H1 (cell line): ENCODE measurements around the gene SCMH1. TPM values are rescaled to one million over a fixed set of nuclear protein-coding genes. Genes with fewer than 3 reads are reported as not detected.

ENCODE experiments used
- ATF3 ChIP-seq: IDR thresholded peaks from 2 replicates; pipeline ENCODE4 v1.6.1; 2011; ENCODE audit warnings: low read depth, mild to moderate bottlenecking, low read length; ENCODE audit not compliant: insufficient read depth
- CBX5 ChIP-seq: fragments of 300-800, 300-1000 bp; sonication (generic); IDR thresholded peaks from 2 replicates; pipeline ENCODE4 v1.7.1; 2016; ENCODE audit warnings: antibody characterized with exemption, low read length, low read depth
- CBX8 ChIP-seq: fragments of 300-800, 300-1000 bp; sonication (generic); IDR thresholded peaks from 2 replicates; pipeline ENCODE4 v1.7.1; 2016; ENCODE audit warnings: low read depth, low read length, borderline replicate concordance
- CHD2 ChIP-seq: IDR thresholded peaks from 2 replicates; pipeline ENCODE4 v1.6.1; 2012; ENCODE audit warnings: low read length, improper control_type of control experiment
- CTCF ChIP-seq, 3 experiments: IDR thresholded peaks; 1 replicate in 2 of 3; 2 replicates in 1 of 3; pipeline versions ENCODE4 v1.5.1 to v1.6.1; 2011; ENCODE audit warnings: low read length in 3 of 3, mild to moderate bottlenecking in 3 of 3, inconsistent platforms in 2 of 3, low read depth in 1 of 3, moderate library complexity in 1 of 3; ENCODE audit not compliant: insufficient read depth in 1 of 3; ENCODE audit errors: control extremely low read depth in 1 of 3
- EP300 ChIP-seq, 2 experiments: IDR thresholded peaks; 1 replicate in 1 of 2; 2 replicates in 1 of 2; pipeline ENCODE4 v1.6.1; 2011 to 2012; ENCODE audit warnings: low read depth in 2 of 2, low read length in 2 of 2, mild to moderate bottlenecking in 2 of 2, borderline replicate concordance in 1 of 2, inconsistent platforms in 1 of 2, moderate library complexity in 1 of 2
- HDAC2 ChIP-seq, 2 experiments: fragments of 300-600 bp in 1 of 2; sonication (generic) in 1 of 2; IDR thresholded peaks; 2 replicates each; pipeline ENCODE4 v1.6.1; 2011 to 2012; ENCODE audit warnings: low read depth in 2 of 2, low read length in 2 of 2, mild to moderate bottlenecking in 2 of 2, moderate library complexity in 2 of 2, borderline replicate concordance in 1 of 2, inconsistent platforms in 1 of 2
- HDAC6 ChIP-seq: IDR thresholded peaks from one replicate; pipeline ENCODE4 v1.7.1; 2012; ENCODE audit warnings: low read depth, mild to moderate bottlenecking, inconsistent platforms, low read length, moderate library complexity
- JUND ChIP-seq: IDR thresholded peaks from 2 replicates; pipeline ENCODE4 v1.6.1; 2011; ENCODE audit warnings: mild to moderate bottlenecking, improper control_type of control experiment, low read length
- KDM1A ChIP-seq: fragments of 200-600, 300-600 bp; sonication (generic); IDR thresholded peaks from 2 replicates; pipeline ENCODE4 v1.7.1; 2016; ENCODE audit warnings: mild to moderate bottlenecking, low read length, borderline replicate concordance
- KDM4A ChIP-seq: IDR thresholded peaks from one replicate; pipeline ENCODE4 v1.7.1; 2012; ENCODE audit warnings: low read depth, mild to moderate bottlenecking, moderate library complexity, low read length, inconsistent platforms; ENCODE audit not compliant: severe bottlenecking
- MAFK ChIP-seq: IDR thresholded peaks from 2 replicates; pipeline ENCODE4 v1.6.1; 2012; ENCODE audit warnings: low read depth, mild to moderate bottlenecking, improper control_type of control experiment, low read length
- POLR2A ChIP-seq, 2 experiments: IDR thresholded peaks; 1 replicate in 1 of 2; 2 replicates in 1 of 2; pipeline ENCODE4 v1.6.1; 2011; ENCODE audit warnings: low read depth in 2 of 2, low read length in 2 of 2, mild to moderate bottlenecking in 2 of 2; ENCODE audit errors: control extremely low read depth in 1 of 2
- POLR2AphosphoS5 ChIP-seq: IDR thresholded peaks from 2 replicates; pipeline ENCODE4 v1.6.1; 2011; ENCODE audit warnings: low read depth, low read length
- RBBP5 ChIP-seq: IDR thresholded peaks from 2 replicates; pipeline ENCODE4 v1.7.1; 2012; ENCODE audit warnings: low read depth, mild to moderate bottlenecking, inconsistent platforms, low read length, moderate library complexity, borderline replicate concordance
- SAP30 ChIP-seq: fragments of 300-600 bp; sonication (generic); IDR thresholded peaks from 2 replicates; pipeline ENCODE4 v1.7.1; 2012; ENCODE audit warnings: low read length, moderate library complexity, mild to moderate bottlenecking, inconsistent platforms; ENCODE audit not compliant: insufficient read depth, insufficient replicate concordance
- SP2 ChIP-seq: IDR thresholded peaks from 2 replicates; pipeline ENCODE4 v1.6.1; 2012; ENCODE audit warnings: mild to moderate bottlenecking, low read length, inconsistent platforms
- TAF1 ChIP-seq: IDR thresholded peaks from 2 replicates; pipeline ENCODE4 v1.6.1; 2011; ENCODE audit warnings: mild to moderate bottlenecking, low read depth, low read length
- TAF7 ChIP-seq: optimal IDR thresholded peaks from 2 replicates; pipeline ENCODE3; 2011; ENCODE audit warnings: low read depth, mild to moderate bottlenecking, inconsistent platforms, low read length, moderate library complexity, borderline replicate concordance
- TBP ChIP-seq: IDR thresholded peaks from 2 replicates; pipeline ENCODE4 v1.6.1; 2011; ENCODE audit warnings: low read depth, low read length, improper control_type of control experiment
- polyA plus RNA-seq, 7 experiments: library from polyadenylated mRNA; depleted of rRNA in 3 of 7; stranded (reverse) in 5 of 7; unstranded in 2 of 7; fragments of >200 nt in 5 of 7; fragments of 200-250 nt in 2 of 7; gene quantifications; 1 replicate in 5 of 7; 2 replicates in 1 of 7; 4 replicates in 1 of 7; pipeline versions ENCODE4 v1.2.1 to v1.2.3, GENCODE V29; 2011 to 2013; ENCODE audit warnings: missing spikeins in 2 of 7, mixed read lengths in 2 of 7
- total RNA-seq: library from RNA; stranded (reverse); fragmentation: NEBNext Ultra II Directional; extraction: Animal tissue kit (Norgen Biotek cat#: 25700); gene quantifications from 2 replicates; pipeline ENCODE4 v1.2.1, GENCODE V29; 2021

Gene SCMH1
- total and polyA plus RNA-seq, 2 of the 8 experiments (the other 6 are each of a cell fraction or from before 2014, with no cell fraction given): 16.6 to 30.7 TPM

DNA sequence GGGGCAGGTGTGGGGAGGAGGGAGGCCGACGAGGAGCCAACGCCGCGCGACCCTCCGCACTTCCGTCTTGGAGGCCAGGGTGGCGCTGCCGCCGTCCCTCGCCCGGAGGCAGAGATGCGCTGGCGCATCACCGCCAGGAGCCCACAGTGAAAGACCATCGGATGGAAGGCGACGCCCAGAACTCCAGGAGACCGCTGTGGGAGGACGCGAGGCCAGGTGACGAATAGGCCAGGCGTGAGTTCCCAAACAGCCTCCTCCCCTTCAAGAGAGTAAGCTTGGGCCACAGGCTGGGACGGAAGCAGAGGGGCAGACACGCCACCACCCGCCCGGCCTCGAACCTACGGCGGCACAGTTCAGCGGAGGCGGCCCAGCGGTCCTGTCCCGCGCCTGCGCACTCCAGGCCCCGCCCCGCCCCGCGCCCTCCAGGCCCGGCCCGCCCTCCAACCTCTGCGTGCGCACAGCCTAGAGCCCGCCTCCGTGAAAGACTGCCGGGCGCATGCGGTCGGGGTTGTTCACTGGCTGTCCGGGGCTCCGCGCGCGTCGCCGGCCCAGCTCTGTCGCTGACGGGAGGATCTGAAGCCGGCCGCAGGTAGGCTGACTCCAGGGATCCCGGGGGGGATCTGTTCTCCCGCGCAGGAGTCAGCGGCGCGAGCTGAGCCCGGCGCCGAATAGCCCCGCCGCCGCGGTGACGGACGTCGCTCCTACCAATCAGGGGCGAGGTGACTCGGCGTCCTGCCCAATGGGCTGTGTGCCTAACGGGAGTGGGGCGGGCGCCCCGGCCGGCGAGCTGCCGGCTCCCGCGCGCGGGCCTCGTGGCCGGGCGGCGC, 262.7 kb downstream of the SCMH1 start, which contains the start of gene CTPS1 (continued):
- TF ChIP-seq CTCF (IDR thresholded peaks at IDR 0.05; ENCODE audit: control extremely low read depth in 1 of 3, insufficient read depth in 1 of 3, low read depth in 1 of 3, low read length in 3 of 3): peak; percentile 58 to 68 (median 62)
- no peak for TF ChIP-seq MAFK
- peak; percentile 84; the same call in 1 of the 2 replicates for TF ChIP-seq KDM1A
- peak; percentile 88; the same call in 1 of the 2 replicates for TF ChIP-seq RBBP5
- TF ChIP-seq KDM4A: peak; percentile 78
- TF ChIP-seq JUND: no peak
- no peak for TF ChIP-seq CBX5
- peak; percentile 71 to 86 for TF ChIP-seq POLR2A (IDR thresholded peaks at IDR 0.05; ENCODE audit: control extremely low read depth in 1 of 2, low read depth in 2 of 2, low read length in 2 of 2)
- TF ChIP-seq EP300 (IDR thresholded peaks at IDR 0.05; ENCODE audit: borderline replicate concordance in 1 of 2, low read depth in 2 of 2, low read length in 2 of 2): no peak; a peak in 1 of 3 replicates
- peak in 1 of 2 experiments; percentile 54; a peak in 2 of 4 replicates for TF ChIP-seq HDAC2 (IDR thresholded peaks at IDR 0.05; ENCODE audit: borderline replicate concordance in 1 of 2, low read depth in 2 of 2, low read length in 2 of 2)
- no peak for TF ChIP-seq ATF3
- TF ChIP-seq CHD2: peak; percentile 80
- TF ChIP-seq SAP30: no peak
- TF ChIP-seq TBP: peak; percentile 32
- peak; percentile 54 for TF ChIP-seq SP2
- TF ChIP-seq TAF1: peak; percentile 81
- no peak for TF ChIP-seq CBX8
- TF ChIP-seq HDAC6: no peak
- TF ChIP-seq TAF7: no peak
- TF ChIP-seq POLR2AphosphoS5: peak; percentile 89
